Measurements from ENCODE around the gene DHRSX. TPM values are rescaled to one million over a fixed set of nuclear protein-coding genes. Genes with fewer than 3 reads are reported as not detected.

The DHRSX gene
- total RNA-seq, 1 donor from 2014 or later: 42.2 TPM

- H3K9me3 Mint-ChIP-seq (ENCODE audit: unreplicated experiment): peaks cover 7% of the 10 kb centered on the region
- H3K36me3 Mint-ChIP-seq (ENCODE audit: unreplicated experiment): no peaks in the 10 kb centered on the region
- no peak for DNase-seq (ENCODE audit: extremely low spot score, unreplicated experiment)
- no peak overlapping the region for H3K27ac Mint-ChIP-seq (ENCODE audit: unreplicated experiment)
- H3K4me1 Mint-ChIP-seq (ENCODE audit: unreplicated experiment): peaks cover 11% of the 10 kb centered on the region
- H3K4me3 Mint-ChIP-seq (ENCODE audit: unreplicated experiment): no peak overlapping the region
- H3K27me3 Mint-ChIP-seq (ENCODE audit: unreplicated experiment): no peaks in the 10 kb centered on the region
- no peak for TF ChIP-seq CTCF (IDR thresholded peaks at IDR 0.05)
These were observed 270.3 kb downstream of the DHRSX start for GRCh38 chrX:2230457-2230856.

GRCh38 chrX:2228536-2228935 lies 272.2 kb downstream of the DHRSX start:
- peaks cover 7% of the 10 kb centered on the region for H3K9me3 Mint-ChIP-seq (ENCODE audit: unreplicated experiment)
- peaks cover 8% of the 10 kb centered on the region for H3K4me1 Mint-ChIP-seq (ENCODE audit: unreplicated experiment)
- no peaks in the 10 kb centered on the region for H3K27me3 Mint-ChIP-seq (ENCODE audit: unreplicated experiment)

GRCh38 chrX:2226906-2227656 lies 273.7 kb downstream of the DHRSX start:
- no peaks in the 10 kb centered on the region for H3K4me1 Mint-ChIP-seq (ENCODE audit: unreplicated experiment)
- H3K36me3 Mint-ChIP-seq (ENCODE audit: unreplicated experiment): peaks cover 14% of the 10 kb centered on the region
- H3K4me3 Mint-ChIP-seq (ENCODE audit: unreplicated experiment): no peak overlapping the region
- H3K9me3 Mint-ChIP-seq (ENCODE audit: unreplicated experiment): peaks cover 7% of the 10 kb centered on the region
- DNase-seq (ENCODE audit: extremely low spot score, unreplicated experiment): no peak
- no peaks in the 10 kb centered on the region for H3K27me3 Mint-ChIP-seq (ENCODE audit: unreplicated experiment)
- no peak for TF ChIP-seq CTCF (IDR thresholded peaks at IDR 0.05)
- no peak overlapping the region for H3K27ac Mint-ChIP-seq (ENCODE audit: unreplicated experiment)

More at GRCh38 chrX:2228536-2228935, 272.2 kb downstream of the DHRSX start:
- Mint-ChIP-seq H3K4me3 (ENCODE audit: unreplicated experiment) (no peak overlapping the region), H3K27ac (ENCODE audit: unreplicated experiment) (no peak overlapping the region), H3K36me3 (ENCODE audit: unreplicated experiment) (peaks cover 8% of the 10 kb centered on the region)
- no peak for DNase-seq (ENCODE audit: extremely low spot score, unreplicated experiment)
- TF ChIP-seq CTCF (IDR thresholded peaks at IDR 0.05): no peak

- H3K9me3 Mint-ChIP-seq (ENCODE audit: unreplicated experiment): peaks cover 7% of the 10 kb centered on the region
- no peaks in the 10 kb centered on the region for H3K4me1 Mint-ChIP-seq (ENCODE audit: unreplicated experiment)
- H3K36me3 Mint-ChIP-seq (ENCODE audit: unreplicated experiment): peaks cover 20% of the 10 kb centered on the region
- no peak for TF ChIP-seq CTCF (IDR thresholded peaks at IDR 0.05)
- no peak overlapping the region for H3K27ac Mint-ChIP-seq (ENCODE audit: unreplicated experiment)
- H3K4me3 Mint-ChIP-seq (ENCODE audit: unreplicated experiment): no peak overlapping the region
- DNase-seq (ENCODE audit: extremely low spot score, unreplicated experiment): no peak
- H3K27me3 Mint-ChIP-seq (ENCODE audit: unreplicated experiment): no peaks in the 10 kb centered on the region
These were observed 274.6 kb downstream of the DHRSX start for GRCh38 chrX:2226182-2226581.

- H3K27ac Mint-ChIP-seq (ENCODE audit: unreplicated experiment): no peak overlapping the region
- no peaks in the 10 kb centered on the region for H3K4me1 Mint-ChIP-seq (ENCODE audit: unreplicated experiment)
- peaks cover 34% of the 10 kb centered on the region for H3K36me3 Mint-ChIP-seq (ENCODE audit: unreplicated experiment)
- no peak overlapping the region for H3K4me3 Mint-ChIP-seq (ENCODE audit: unreplicated experiment)
- H3K9me3 Mint-ChIP-seq (ENCODE audit: unreplicated experiment): peaks cover 6% of the 10 kb centered on the region
- no peaks in the 10 kb centered on the region for H3K27me3 Mint-ChIP-seq (ENCODE audit: unreplicated experiment)
- no peak for TF ChIP-seq CTCF (IDR thresholded peaks at IDR 0.05)
- DNase-seq (ENCODE audit: extremely low spot score, unreplicated experiment): no peak
These were observed 276.1 kb downstream of the DHRSX start for GRCh38 chrX:2224597-2225235.

Measured in osteocyte (in vitro differentiated cells).